ENCODE measurements around the gene AKR1D1. TPM values are rescaled to one million over a fixed set of nuclear protein-coding genes. Genes with fewer than 3 reads are reported as not detected.

The AKR1D1 gene
- total RNA-seq, 1 donor from 2014 or later: under 0.01 TPM

- no peaks in the 10 kb centered on the region for H3K27me3 ChIP-seq (ENCODE audit: control insufficient read depth, insufficient read depth, low read length)
- no peak for FAIRE-seq
- H3K4me3 ChIP-seq (ENCODE audit: low read depth, low read length): no peak overlapping the region
- TF ChIP-seq CTCF (IDR thresholded peaks at IDR 0.05; ENCODE audit: insufficient read depth, low read length, severe bottlenecking): no peak
- DNase-seq (ENCODE audit: low read depth): peak; percentile 56
- no peaks in the 10 kb centered on the region for H3K36me3 ChIP-seq (ENCODE audit: control insufficient read depth, insufficient read depth, low read length)
Measured at GRCh38 chr7:138164804-138165203, 88.5 kb downstream of the AKR1D1 start.

GRCh38 chr7:138166681-138167080 lies 90.4 kb downstream of the AKR1D1 start:
- FAIRE-seq (no peak), DNase-seq (ENCODE audit: low read depth) (no peak)
- H3K36me3 ChIP-seq (ENCODE audit: control insufficient read depth, insufficient read depth, low read length): no peaks in the 10 kb centered on the region
- no peaks in the 10 kb centered on the region for H3K27me3 ChIP-seq (ENCODE audit: control insufficient read depth, insufficient read depth, low read length)
- H3K4me3 ChIP-seq (ENCODE audit: low read depth, low read length): no peak overlapping the region
- no peak for TF ChIP-seq CTCF (IDR thresholded peaks at IDR 0.05; ENCODE audit: insufficient read depth, low read length, severe bottlenecking)

- H3K27me3 ChIP-seq (ENCODE audit: control insufficient read depth, insufficient read depth, low read length): no peaks in the 10 kb centered on the region
- no peak for DNase-seq (ENCODE audit: low read depth)
- TF ChIP-seq CTCF (IDR thresholded peaks at IDR 0.05; ENCODE audit: insufficient read depth, low read length, severe bottlenecking): no peak
- no peak for FAIRE-seq
- H3K4me3 ChIP-seq (ENCODE audit: low read depth, low read length): no peak overlapping the region
- no peaks in the 10 kb centered on the region for H3K36me3 ChIP-seq (ENCODE audit: control insufficient read depth, insufficient read depth, low read length)
Measured at GRCh38 chr7:138167222-138167621, 91.0 kb downstream of the AKR1D1 start.

- H3K27me3 ChIP-seq (ENCODE audit: control insufficient read depth, insufficient read depth, low read length): no peaks in the 10 kb centered on the region
- no peak for FAIRE-seq
Measured at GRCh38 chr7:138167869-138168296, 91.6 kb downstream of the AKR1D1 start.

More at GRCh38 chr7:138167869-138168296, 91.6 kb downstream of the AKR1D1 start:
- Histone ChIP-seq H3K36me3 (ENCODE audit: control insufficient read depth, insufficient read depth, low read length) (no peaks in the 10 kb centered on the region), H3K4me3 (ENCODE audit: low read depth, low read length) (no peak overlapping the region)
- no peak for TF ChIP-seq CTCF (IDR thresholded peaks at IDR 0.05; ENCODE audit: insufficient read depth, low read length, severe bottlenecking)
- no peak for DNase-seq (ENCODE audit: low read depth)

Other genes starting within 250 kb of the AKR1D1 start
- under 0.01 and 0.38 TPM in 2 replicates for gene DGKI, start 229.5 kb upstream of the AKR1D1 start, total RNA-seq
- gene CREB3L2, start 74.4 kb upstream of the AKR1D1 start, total RNA-seq: 8.4 and 22.1 TPM in 2 replicates

Data from bronchial epithelial cell (primary cell).